HG03558 (cell line): ENCODE results near the gene ONECUT3.

Source experiments
- ATAC-seq: cut with Tn5 transposase; IDR thresholded peaks from one replicate; pipeline ENCODE4 v1.9.1; 2021; ENCODE audit warnings: moderate number of reproducible peaks; ENCODE audit not compliant: unreplicated experiment; ENCODE audit errors: extremely low read depth

The ONECUT3 gene

GRCh38 chr19:1736927-1737326 is 16.4 kb upstream of the ONECUT3 start:
- ATAC-seq: no peak

GRCh38 chr19:1739960-1740629 is 13.2 kb upstream of the ONECUT3 start:
- no peak for ATAC-seq

DNA sequence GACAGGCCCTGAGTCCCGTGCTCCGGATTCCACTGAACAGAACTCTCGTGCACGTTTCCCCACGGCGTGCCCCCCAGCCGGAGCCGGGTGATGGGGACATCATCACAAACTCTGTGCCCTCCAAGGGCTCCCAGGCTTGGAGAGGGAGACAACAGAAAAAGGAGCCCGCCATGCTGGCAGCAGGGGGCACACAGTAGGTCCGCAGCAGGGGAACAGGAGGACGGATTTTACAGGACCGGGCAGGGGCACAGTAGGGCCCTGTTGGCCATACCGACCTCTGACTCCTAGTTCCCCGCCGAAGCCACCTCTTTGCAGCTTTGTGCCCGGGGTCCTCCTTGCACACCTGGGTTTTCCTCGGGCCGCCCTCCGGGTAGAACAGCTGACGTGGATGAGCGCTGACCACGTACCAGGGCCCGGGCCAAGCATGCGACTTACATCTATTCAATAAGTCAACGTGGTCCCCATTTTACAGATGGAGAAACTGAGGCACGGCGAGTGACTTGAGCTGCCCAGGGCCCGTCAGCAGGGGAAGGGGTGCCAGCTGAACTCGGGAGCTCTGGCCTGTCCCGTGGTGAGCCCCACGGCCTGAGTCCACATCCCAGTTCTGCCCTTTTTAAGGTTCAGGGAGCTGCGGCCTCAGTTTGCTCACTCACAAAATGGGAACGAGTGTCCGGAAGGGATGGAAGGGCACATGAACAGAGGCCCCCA is 10.2 kb upstream of the ONECUT3 start:
- no peak for ATAC-seq

GRCh38 chr19:1744133-1744665 is 9.1 kb upstream of the ONECUT3 start:
- no peak for ATAC-seq

- no peak for ATAC-seq
Measured at GRCh38 chr19:1744822-1745563, 8.3 kb upstream of the ONECUT3 start.

DNA sequence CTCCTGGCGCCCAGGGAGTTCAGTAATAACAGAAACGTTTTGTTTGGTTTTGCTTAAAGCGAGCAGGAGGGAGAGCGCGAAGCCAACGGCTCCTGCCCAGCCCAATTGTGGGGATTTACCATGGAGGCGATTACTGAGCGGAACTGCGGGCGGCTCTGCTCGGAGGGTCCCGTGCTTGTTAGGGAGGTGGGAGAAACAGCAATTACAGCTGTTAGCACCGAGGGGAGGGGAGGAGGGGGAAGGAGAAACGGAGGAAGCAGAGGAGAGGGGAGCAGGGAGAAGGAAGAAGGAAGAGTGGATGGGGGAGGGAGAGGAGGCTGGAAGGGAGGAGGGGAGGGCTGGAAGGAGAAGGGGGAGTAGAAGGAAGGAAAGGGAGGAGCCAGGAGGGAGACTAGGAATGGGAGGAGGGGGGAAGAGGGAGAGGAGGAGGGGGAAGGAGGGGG is 7.7 kb upstream of the ONECUT3 start:
- ATAC-seq: no peak

DNA sequence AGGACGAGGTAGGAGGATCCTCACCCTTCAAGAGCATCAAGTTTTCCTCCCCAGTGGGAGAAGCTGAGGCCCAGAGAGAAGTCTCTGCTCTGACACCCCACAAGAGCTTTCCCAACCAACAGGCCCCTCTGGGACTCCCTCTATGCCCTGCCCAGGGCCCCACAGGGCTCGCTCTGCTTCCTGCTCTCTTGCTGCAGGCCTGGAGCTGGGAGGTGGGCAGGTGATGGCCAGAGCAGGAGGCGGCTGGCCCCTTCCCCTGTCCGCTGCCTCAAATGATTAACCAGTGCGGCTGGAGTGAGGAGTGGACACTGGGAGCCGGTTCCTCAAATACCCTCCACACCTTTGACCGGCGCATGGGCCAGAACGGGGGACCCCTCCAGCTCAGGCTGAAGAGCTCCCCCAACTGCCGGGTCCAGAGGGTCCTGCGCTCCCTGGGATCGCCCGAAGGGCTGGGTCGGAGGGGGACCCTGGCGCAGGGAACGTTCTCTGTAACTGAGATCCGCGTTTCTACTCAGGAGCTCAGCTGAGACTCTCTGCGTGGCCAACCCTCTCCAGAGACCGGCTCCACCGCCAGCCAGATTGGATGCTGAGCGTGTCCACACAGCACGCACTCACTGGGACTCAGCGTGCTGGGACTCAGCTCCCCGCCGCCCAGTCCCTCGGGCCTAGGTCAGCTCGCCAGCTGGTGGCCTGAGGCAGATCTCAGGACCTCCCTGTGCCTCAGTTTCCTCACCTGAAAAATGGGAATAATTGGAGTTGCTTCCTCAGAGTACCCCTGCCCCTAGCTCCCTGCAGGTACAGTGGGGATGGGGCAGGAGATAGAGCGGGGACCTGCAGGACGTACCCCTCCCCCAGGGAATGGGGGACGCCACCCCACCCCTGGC is 6.7 kb upstream of the ONECUT3 start:
- ATAC-seq: no peak

DNA sequence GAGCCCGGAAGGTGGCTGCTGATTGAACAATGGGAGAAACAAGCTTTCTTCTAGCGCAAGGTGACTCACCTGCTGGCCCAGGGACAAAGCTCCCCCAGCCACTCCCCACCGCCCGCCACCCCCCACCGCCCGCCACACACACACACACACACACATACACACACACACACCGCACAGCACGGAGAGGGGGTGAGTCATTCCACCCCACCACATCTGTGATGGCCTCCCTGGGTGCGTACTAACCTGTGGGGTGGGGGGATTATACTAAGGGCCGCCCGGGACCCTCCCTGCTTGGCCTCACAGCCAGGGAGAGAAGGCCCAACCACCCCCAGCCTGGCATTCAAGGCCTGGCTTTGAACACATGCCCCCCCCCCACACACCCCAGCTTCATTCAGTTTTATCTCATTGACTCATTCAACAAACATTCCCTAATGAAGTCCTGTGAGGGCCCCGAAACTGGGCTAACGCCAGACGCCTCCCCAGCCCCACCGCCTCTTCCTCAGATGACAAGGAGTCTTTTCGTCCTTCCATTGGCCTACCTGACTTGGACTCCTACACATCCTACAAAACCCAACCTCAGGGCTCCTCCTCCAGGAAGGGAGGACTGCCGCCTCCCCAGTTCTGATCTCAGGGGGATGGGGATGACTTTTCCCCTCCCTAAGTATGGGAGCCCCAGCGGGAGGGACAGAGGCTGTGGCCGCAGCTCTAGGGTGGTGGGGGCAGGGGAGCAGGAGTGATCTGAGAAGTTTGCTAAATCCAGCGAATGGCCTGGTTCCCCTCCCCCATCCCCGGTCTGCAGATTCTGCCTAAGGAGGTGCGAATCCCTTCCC is 5.8 kb upstream of the ONECUT3 start:
- no peak for ATAC-seq

GRCh38 chr19:1748115-1748872 is 5.0 kb upstream of the ONECUT3 start:
- ATAC-seq: no peak

DNA sequence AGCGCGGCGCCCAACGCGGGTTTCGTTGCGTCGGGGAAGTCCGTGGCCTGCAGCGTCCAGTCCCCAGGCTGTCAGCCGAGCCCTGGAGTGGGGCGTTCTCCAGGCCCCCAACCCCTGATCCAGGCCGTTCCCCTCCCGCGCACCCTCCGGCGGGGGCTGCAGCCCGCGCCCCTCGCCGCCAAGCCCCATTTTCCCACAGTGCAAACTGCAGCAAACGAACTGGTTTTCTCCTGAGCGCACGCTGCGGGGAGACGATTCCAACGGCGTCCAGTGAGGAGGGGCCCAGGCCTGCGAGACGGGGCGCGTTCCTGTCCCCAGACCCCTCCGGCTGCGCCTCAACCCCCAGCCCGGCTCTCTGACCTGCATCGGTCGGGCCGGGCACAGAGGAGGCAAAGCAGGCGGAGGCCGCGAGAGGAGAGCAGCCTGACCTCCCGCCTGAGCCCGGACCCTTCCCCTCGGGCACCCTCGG is 4.4 kb upstream of the ONECUT3 start:
- ATAC-seq: no peak

- no peak for ATAC-seq
Measured at GRCh38 chr19:1749373-1750342, 3.6 kb upstream of the ONECUT3 start.

DNA sequence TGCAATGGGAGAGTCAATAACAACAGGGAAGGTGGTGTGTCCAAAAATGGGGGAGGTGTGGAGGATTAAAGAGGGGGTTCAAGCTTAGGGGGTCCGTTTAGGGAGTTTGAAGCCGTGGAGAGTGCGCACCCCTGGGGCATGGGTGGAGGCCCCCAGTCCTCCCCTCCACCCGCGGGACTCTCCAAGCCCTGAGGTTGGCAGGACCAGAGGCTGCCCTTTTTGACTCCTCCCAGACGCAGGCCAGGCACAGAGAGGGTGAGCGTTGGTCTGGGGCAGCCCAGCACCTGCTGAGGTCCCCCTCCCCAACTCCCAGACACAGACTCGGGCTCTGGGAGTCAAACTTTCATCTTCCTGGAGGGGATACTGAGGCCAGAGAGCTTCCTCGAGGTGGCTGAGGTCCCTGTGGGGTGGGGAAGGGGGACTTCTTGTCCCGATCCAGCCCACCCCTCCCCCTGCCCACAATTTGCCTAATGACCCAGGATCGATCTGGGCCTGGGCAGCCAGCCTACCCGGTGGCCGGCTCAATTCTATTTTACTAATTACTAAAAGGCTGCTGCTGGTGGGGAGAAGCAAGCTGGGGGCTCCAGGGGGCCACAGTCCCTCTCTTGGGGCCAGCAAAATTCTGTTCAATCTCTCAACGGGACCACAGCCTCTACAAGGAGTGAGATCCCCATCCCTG is 2.8 kb upstream of the ONECUT3 start:
- ATAC-seq: no peak

DNA sequence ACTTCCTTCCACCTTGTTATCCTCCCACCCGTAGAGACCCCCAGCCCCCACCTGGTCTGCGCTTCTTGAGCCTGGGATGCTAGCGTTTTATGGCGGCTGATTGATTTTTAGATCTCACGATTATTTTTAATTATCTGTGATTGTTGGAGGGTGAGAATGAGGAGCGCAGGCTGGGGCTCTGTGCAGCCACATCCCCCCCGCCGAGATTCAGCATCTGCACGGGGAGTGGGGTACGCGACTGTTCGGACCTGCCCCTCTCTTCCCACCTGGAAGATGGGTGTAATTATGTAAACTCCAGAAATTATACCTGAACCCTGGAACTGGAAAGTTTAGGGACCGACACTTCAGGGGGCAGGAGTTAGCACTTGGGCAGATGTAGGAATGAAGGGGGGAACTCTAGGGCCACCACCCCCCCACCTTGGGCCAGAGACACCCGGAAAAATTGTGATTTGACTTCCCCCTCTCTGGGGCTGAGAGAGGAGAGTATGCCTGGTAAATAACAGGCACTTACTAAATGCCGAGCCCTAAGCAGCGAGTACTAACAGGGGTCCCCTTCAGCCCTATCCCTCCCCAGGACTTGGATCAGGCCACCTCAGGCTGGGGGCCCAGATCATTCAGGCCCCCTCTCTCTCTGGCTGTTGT is 1.8 kb upstream of the ONECUT3 start:
- ATAC-seq: no peak

GRCh38 chr19:1752009-1752756 is 1.1 kb upstream of the ONECUT3 start:
- no peak for ATAC-seq

GRCh38 chr19:1754018-1754635 is 821 bp downstream of the ONECUT3 start:
- no peak for ATAC-seq
